Epithelial cell of proximal tubule (primary cell): ENCODE results near the gene MYO1H. TPM values are rescaled to one million over a fixed set of nuclear protein-coding genes. Genes with fewer than 3 reads are reported as not detected.
"Not testable (repeated sequence)": the region's sequence is repeated elsewhere in the genome, so short reads cannot be mapped to it uniquely, and the experiment has no call there.

Source experiments
- DNase-seq: peaks from one replicate; pipeline ENCODE4 v3.0.0-alpha.2; 2011; ENCODE audit warnings: low read depth
- H3K4me3 ChIP-seq: 2 replicates; pipeline ENCODE4 v1.5.1; 2011; ENCODE audit warnings: low read depth, mild to moderate bottlenecking, low read length
- total RNA-seq: library from RNA; depleted of rRNA; stranded (reverse); fragments of >200 nt; gene quantifications from 2 replicates; pipeline ENCODE4 v1.2.3, GENCODE V29; 2015
- TF ChIP-seq, protein P1 (sequence below): conservative IDR thresholded peaks from 2 replicates; pipeline ENCODE4 v1.5.1; 2012; ENCODE audit warnings: low read depth, mild to moderate bottlenecking, low read length

Gene MYO1H
- total RNA-seq, 1 donor from 2014 or later: not detected

GRCh38 chr12:109418848-109419480, 71.3 kb downstream of the MYO1H start:
- H3K4me3 ChIP-seq: no peak overlapping the region
- DNase-seq: no peak
- TF ChIP-seq, protein P1, sequence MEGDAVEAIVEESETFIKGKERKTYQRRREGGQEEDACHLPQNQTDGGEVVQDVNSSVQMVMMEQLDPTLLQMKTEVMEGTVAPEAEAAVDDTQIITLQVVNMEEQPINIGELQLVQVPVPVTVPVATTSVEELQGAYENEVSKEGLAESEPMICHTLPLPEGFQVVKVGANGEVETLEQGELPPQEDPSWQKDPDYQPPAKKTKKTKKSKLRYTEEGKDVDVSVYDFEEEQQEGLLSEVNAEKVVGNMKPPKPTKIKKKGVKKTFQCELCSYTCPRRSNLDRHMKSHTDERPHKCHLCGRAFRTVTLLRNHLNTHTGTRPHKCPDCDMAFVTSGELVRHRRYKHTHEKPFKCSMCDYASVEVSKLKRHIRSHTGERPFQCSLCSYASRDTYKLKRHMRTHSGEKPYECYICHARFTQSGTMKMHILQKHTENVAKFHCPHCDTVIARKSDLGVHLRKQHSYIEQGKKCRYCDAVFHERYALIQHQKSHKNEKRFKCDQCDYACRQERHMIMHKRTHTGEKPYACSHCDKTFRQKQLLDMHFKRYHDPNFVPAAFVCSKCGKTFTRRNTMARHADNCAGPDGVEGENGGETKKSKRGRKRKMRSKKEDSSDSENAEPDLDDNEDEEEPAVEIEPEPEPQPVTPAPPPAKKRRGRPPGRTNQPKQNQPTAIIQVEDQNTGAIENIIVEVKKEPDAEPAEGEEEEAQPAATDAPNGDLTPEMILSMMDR: no peak

DNA sequence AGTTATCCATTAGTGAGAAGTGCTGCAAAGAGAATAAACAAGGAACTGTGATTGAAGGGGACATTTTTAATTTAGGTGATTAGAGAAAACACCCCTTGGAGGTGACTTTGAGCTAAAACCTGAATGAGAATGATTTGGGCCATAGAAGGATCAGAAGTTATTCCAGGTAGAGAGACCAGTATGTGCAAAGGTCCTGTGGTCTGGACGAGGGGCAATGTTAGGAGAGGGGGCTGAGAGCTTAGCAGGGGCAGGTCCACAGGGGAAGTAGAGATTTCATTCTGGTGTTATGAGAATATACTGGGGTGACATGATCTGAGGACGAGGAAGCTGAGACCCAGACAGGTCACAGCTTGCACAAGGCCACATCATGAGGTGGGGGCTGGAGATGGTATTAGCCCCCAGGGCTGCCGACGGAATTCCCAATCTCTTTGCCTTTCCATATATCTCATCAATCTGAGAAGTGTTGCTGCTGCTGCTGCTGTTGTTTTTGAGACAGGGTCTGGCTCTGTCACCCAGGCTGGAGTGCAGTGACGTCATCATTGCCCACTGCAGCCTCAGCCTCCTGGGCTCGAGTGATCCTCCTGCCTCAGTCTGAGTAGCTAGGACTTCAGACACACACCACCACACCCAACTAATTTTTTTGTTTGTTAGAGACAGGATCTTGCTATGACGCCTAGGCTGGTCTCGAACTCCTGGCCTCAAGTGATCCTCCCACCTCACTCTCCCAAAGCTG, 73.8 kb downstream of the MYO1H start:
- TF ChIP-seq, protein P1: no peak
- DNase-seq: no peak
- no peak overlapping the region for H3K4me3 ChIP-seq

DNA sequence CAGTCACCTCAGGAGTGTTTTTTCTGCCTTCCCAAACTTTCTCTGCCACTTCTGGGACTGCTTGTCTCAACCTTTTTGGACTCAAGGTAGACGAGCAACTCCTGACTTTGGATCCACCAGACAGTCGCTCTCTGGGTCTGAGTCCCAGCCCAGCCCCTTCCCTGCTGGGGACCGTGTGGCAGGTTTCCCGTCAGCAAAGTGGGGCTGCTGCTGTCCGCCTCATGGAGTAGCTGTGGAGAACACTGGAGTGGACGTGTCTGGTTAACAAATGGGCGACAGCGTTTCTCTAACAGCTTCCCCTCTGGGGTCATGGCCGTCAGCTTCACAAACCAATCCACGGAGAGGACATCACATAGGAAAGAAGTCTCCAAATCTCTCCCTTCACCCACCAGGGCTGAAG, 74.6 kb downstream of the MYO1H start:
- DNase-seq: no peak
- H3K4me3 ChIP-seq: no peak overlapping the region
- TF ChIP-seq, protein P1: no peak

- H3K4me3 ChIP-seq: no peak overlapping the region
- TF ChIP-seq, protein P1: no peak
- DNase-seq: no peak
These were observed 75.7 kb downstream of the MYO1H start for GRCh38 chr12:109423392-109423791.

- peak; percentile 20 for DNase-seq
- H3K4me3 ChIP-seq: no peak overlapping the region
- TF ChIP-seq, protein P1: peak; percentile 100
These were observed 80.4 kb downstream of the MYO1H start for GRCh38 chr12:109428037-109428629.

GRCh38 chr12:109428804-109429203, 81.1 kb downstream of the MYO1H start:
- not testable (repeated sequence) for H3K4me3 ChIP-seq, DNase-seq

GRCh38 chr12:109430244-109430643, 82.5 kb downstream of the MYO1H start:
- no peak for DNase-seq
- TF ChIP-seq, protein P1: no peak
- no peak overlapping the region for H3K4me3 ChIP-seq
